Hematopoietic multipotent progenitor cell treated with erythropoietin and hydrocortisone succinate and interleukin-3 and kit ligand, for 6 days (in vitro differentiated cells): Measurements from ENCODE around the gene RXFP3.

Experiments used
- DNase-seq: peaks from one replicate; pipeline ENCODE4 v3.0.0-alpha.2; 2015

RXFP3 gene

GRCh38 chr5:33984671-33985124 is 48.5 kb downstream of the RXFP3 start, which contains the start of gene SLC45A2:
Gene SLC45A2 (minus strand): TSS chr5:33984693. CDS start chr5:33984583, 110 bp downstream.
- no peak for DNase-seq

- DNase-seq: no peak
Observed at GRCh38 chr5:33985447-33985846, 49.3 kb downstream of the RXFP3 start.
